Coronary artery (tissue), 2 donors: ENCODE measurements around the gene ZNF333.

ENCODE experiments used
- DNase-seq: peaks from one replicate; pipeline ENCODE4 v3.0.0-alpha.2; 2017; ENCODE audit warnings: low spot score
- H3K27ac ChIP-seq, 2 donors: fragments of 200-600 bp; sonication (generic); one replicate each; pipeline ENCODE4 v1.5.1; 2016 to 2019
- H3K4me3 ChIP-seq: fragments of 200-600 bp; sonication (generic); 2 replicates; pipeline ENCODE4 v1.5.1; 2016; ENCODE audit warnings: mild to moderate bottlenecking, moderate library complexity
- CTCF ChIP-seq: fragments of 200-600 bp; sonication (generic); IDR thresholded peaks from one replicate; pipeline ENCODE4 v1.5.1; 2019; ENCODE audit warnings: antibody characterized with exemption

ZNF333 gene

DNA sequence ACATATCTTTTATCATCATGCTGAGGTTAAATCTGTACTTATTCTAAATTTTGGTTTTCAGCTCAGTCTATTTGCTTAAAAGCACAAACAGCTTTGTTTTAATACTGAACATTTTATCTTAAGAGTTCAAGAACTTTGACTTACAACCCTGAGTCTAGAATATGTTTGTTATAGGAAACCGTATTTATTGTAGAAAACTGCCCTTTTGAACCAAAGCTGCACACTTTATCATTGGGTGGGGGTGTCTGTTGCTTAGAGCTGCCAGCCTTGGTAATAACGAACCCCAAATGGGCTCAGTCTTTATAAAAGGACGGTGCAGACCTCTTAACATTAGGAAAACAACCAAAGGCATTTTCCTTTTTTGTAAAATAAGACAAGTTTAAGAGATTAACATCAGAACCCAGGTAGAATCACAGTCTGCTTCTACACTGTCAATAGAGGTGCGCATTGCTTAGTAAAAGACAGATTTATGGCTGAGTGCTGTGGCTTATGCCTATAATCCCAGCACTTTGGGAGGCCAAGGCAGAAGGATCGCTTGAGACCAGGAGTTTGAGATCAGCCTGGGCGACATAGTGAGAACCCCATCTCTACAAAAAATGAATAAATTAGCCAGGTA, 29.9 kb upstream of the ZNF333 start:
- Histone ChIP-seq H3K27ac (no peak overlapping the region), H3K4me3 (no peak overlapping the region)
- DNase-seq = no peak
- TF ChIP-seq CTCF = no peak

GRCh38 chr19:14661372-14661924, 28.4 kb upstream of the ZNF333 start:
- TF ChIP-seq CTCF = no peak
- Histone ChIP-seq H3K27ac (no peak overlapping the region), H3K4me3 (no peak overlapping the region)
- no peak for DNase-seq

DNA sequence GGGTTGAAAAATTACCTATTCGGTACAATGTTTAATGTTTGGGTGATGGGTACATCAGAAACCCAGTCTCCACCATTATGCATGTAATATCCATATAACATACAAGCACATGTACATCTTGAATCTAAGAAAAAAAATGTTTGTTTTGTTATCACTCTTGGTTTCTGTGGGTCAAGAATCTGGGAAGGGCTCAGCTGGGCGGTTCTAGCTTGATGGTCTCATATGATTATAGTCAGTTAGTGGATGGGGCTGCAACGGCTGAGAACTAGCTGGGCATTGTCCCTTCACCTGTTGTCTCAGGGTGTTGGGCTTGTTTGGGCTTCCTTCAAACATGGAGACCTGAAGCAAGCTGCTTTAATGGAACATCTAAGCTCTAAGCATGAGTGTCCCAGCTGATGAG, 19.9 kb upstream of the ZNF333 start:
- Histone ChIP-seq H3K4me3 (no peak overlapping the region), H3K27ac (no peak overlapping the region)
- no peak for DNase-seq
- no peak for TF ChIP-seq CTCF

DNA sequence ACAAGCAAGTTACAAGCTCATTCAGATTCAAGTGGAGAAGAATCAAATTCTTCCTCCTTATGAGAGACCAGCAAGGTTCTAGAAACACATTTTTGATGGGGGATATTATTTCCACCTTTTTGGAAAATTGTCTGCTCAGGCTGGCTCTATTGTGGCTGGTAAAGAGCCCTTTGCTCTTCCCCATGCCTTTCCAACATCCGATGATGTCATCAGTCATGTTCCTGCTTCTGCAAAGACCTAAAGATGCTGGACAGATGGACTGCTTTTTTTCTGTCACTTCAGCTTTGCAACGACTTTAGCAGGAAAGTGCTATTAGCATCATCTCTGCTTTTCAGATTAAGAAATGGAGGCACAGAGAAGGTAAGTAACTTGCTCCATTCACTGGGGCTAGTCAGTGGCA, 19.4 kb upstream of the ZNF333 start:
- Histone ChIP-seq H3K4me3 (no peak overlapping the region), H3K27ac (no peak overlapping the region)
- no peak for DNase-seq
- no peak for TF ChIP-seq CTCF

DNA sequence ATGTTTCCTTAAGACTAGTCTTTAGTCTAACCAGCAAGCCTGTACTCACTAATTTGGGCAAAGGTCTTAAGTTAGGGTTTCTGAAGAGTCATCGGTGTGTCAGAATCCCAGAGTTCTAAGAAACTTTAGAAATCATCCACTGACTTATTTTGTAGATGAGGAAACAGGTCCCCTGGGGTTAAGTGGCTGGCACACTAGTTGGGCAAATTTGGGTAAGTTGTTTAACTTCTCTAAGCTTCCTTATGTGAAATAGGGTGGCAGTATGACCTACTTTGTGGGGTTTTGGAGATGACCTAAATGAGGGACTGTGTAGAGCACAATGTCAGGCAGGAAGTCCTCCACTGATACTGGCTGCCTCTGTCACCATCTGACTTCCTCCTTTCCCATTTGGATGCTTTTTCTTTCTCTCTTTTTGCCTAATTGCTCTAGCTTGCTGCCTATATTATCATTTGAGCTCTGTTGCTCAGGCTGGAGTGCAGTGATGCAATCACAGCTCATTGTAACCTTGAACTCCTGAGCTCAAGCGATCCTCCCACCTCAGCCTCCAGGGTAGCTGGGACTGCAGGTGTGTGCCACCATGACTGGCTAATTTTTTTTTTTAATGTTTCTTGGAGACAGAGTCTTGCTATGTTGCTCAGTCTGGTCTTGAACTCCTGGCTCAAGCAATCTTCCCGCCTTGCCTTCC, 17.5 kb upstream of the ZNF333 start:
- Histone ChIP-seq H3K4me3 (no peak overlapping the region), H3K27ac (no peak overlapping the region)
- TF ChIP-seq CTCF = no peak
- no peak for DNase-seq

DNA sequence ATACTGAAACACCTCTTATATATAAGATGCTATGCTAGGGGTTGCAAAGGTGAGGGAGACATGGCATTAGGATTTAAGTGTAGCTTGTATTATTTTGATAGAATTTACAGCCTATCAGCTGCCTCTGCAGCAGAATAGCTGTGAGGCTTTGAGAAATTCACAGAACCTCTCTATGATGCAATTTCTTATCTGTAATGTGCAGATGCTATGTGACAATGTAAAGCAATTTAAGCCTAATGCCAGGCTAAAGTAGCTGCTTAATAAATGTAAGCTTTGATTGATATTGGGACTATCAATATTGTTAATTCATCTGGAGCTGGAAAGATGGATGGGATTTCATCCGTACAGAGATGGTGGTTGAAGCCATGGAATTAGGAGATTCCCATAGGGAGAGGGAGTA, 16.8 kb upstream of the ZNF333 start:
- no peak for DNase-seq
- H3K27ac ChIP-seq = no peak overlapping the region
- no peak overlapping the region for H3K4me3 ChIP-seq
- TF ChIP-seq CTCF = no peak

DNA sequence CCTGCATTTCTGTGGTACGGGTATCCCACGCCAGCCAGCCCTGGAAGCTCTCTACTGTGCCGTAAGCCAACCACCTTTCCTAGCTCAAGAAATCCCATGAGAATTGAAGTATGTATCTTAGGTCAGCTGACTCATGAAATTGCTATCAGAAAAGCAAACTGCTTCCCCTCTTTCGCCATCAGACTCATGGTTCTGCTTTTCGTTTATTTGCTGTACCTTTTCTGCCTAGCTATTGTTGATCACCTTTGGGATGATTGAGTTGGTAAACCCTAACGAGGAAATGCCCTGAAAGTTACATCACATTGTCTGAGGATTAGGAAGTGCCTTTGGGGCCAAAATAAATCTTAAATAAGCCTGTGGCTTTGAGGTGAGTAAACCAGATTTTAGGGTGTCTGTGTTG, 15.1 kb upstream of the ZNF333 start, which contains the start of gene ADGRE3:
Gene ADGRE3 (minus strand): TSS at position 81 of the 400 bp plus-strand sequence. CDS start 74 bp downstream, at position 7.
- no peak for DNase-seq
- no peak within 1 kb of the TSS for H3K4me3 ChIP-seq

More for the DNA sequence above, 15.1 kb upstream of the ZNF333 start, which contains the start of gene ADGRE3:
- TF ChIP-seq CTCF = no peak
- H3K27ac ChIP-seq = no peak within 1 kb of the TSS
